HEK293 (cell line): ENCODE results near the gene C5AR2.

Source experiments
- EGR2 ChIP-seq: fragments of 450-650 bp; formaldehyde crosslinking; IDR thresholded peaks from 2 replicates; pipeline ENCODE4 v1.5.1; 2016; ENCODE audit warnings: low read depth, missing biosample characterization, missing genetic modification characterization
- IKZF3 ChIP-seq: fragments of 450-650 bp; IDR thresholded peaks from 2 replicates; pipeline ENCODE4 v1.5.0; 2018; ENCODE audit warnings: missing biosample characterization, mild to moderate bottlenecking, missing genetic modification characterization, moderate library complexity
- YY1 ChIP-seq: fragments of 450-650 bp; formaldehyde crosslinking; IDR thresholded peaks from 2 replicates; pipeline ENCODE4 v1.5.1; 2018; ENCODE audit warnings: missing biosample characterization, missing genetic modification characterization
- ZBTB17 ChIP-seq: fragments of 450-650 bp; formaldehyde crosslinking; IDR thresholded peaks from 2 replicates; pipeline ENCODE4 v1.5.1; 2016; ENCODE audit warnings: missing biosample characterization, missing genetic modification characterization
- ZBTB21 ChIP-seq: fragments of 450-650 bp; formaldehyde crosslinking; IDR thresholded peaks from 2 replicates; pipeline ENCODE4 v1.5.1; 2017; ENCODE audit warnings: missing biosample characterization, missing genetic modification characterization
- ZFP41 ChIP-seq: fragments of 450-650 bp; formaldehyde crosslinking; IDR thresholded peaks from 2 replicates; pipeline ENCODE4 v1.5.1; 2016; ENCODE audit warnings: missing biosample characterization, missing genetic modification characterization, borderline replicate concordance
- ZNF132 ChIP-seq: fragments of 450-650 bp; formaldehyde crosslinking; IDR thresholded peaks from 2 replicates; pipeline ENCODE4 v1.5.1; 2017; ENCODE audit warnings: missing biosample characterization, missing genetic modification characterization, borderline replicate concordance
- ZNF133 ChIP-seq: fragments of 450-650 bp; formaldehyde crosslinking; IDR thresholded peaks from 2 replicates; pipeline ENCODE4 v1.5.1; 2016; ENCODE audit warnings: missing biosample characterization, missing genetic modification characterization
- ZNF157 ChIP-seq: fragments of 450-650 bp; formaldehyde crosslinking; IDR thresholded peaks from 2 replicates; pipeline ENCODE4 v1.5.1; 2016; ENCODE audit warnings: missing biosample characterization, missing genetic modification characterization
- ZNF521 ChIP-seq: fragments of 450-650 bp; formaldehyde crosslinking; IDR thresholded peaks from 2 replicates; pipeline ENCODE4 v1.5.1; 2017; ENCODE audit warnings: missing biosample characterization, mild to moderate bottlenecking, missing genetic modification characterization
- ZNF596 ChIP-seq: fragments of 450-650 bp; IDR thresholded peaks from 2 replicates; pipeline ENCODE4 v1.5.0; 2018; ENCODE audit warnings: missing biosample characterization, mild to moderate bottlenecking, missing genetic modification characterization, moderate library complexity
- ZNF639 ChIP-seq: fragments of 450-650 bp; formaldehyde crosslinking; IDR thresholded peaks from 2 replicates; pipeline ENCODE4 v1.5.1; 2016; ENCODE audit warnings: missing biosample characterization, missing genetic modification characterization
- ZNF677 ChIP-seq: fragments of 450-650 bp; IDR thresholded peaks from 2 replicates; pipeline ENCODE4 v1.5.0; 2018; ENCODE audit warnings: missing biosample characterization, mild to moderate bottlenecking, missing genetic modification characterization, moderate library complexity
- ZNF777 ChIP-seq: fragments of 450-650 bp; formaldehyde crosslinking; IDR thresholded peaks from 2 replicates; pipeline ENCODE4 v1.5.1; 2017; ENCODE audit warnings: missing biosample characterization, missing genetic modification characterization, borderline replicate concordance
- TF ChIP-seq, protein P1 (sequence below): IDR thresholded peaks from 2 replicates; pipeline ENCODE4 v1.6.1; 2011; ENCODE audit warnings: mild to moderate bottlenecking, low read depth, low read length, borderline replicate concordance
- TF ChIP-seq, protein P2 (sequence below): fragments of 450-650 bp; formaldehyde crosslinking; IDR thresholded peaks from 2 replicates; pipeline ENCODE4 v1.5.1; 2016; ENCODE audit warnings: missing biosample characterization, missing genetic modification characterization
- TF ChIP-seq, protein P3 (sequence below): fragments of 450-650 bp; formaldehyde crosslinking; IDR thresholded peaks from 2 replicates; pipeline ENCODE4 v1.5.1; 2016; ENCODE audit warnings: missing biosample characterization, missing genetic modification characterization
- TF ChIP-seq, protein P4 (sequence below): fragments of 450-650 bp; IDR thresholded peaks from 2 replicates; pipeline ENCODE4 v1.5.1; 2018; ENCODE audit warnings: missing biosample characterization, mild to moderate bottlenecking, missing genetic modification characterization
- TF ChIP-seq, protein P5 (sequence below): fragments of 450-650 bp; formaldehyde crosslinking; IDR thresholded peaks from 2 replicates; pipeline ENCODE4 v1.5.1; 2016; ENCODE audit warnings: missing biosample characterization, missing genetic modification characterization, borderline replicate concordance
- TF ChIP-seq, protein P6 (sequence below): fragments of 450-650 bp; formaldehyde crosslinking; IDR thresholded peaks from 2 replicates; pipeline ENCODE4 v1.5.1; 2016; ENCODE audit warnings: missing biosample characterization, missing genetic modification characterization

C5AR2 gene

GRCh38 chr19:47310819-47311218, 21.2 kb upstream of the C5AR2 start (continued):
- TF ChIP-seq, protein P1, sequence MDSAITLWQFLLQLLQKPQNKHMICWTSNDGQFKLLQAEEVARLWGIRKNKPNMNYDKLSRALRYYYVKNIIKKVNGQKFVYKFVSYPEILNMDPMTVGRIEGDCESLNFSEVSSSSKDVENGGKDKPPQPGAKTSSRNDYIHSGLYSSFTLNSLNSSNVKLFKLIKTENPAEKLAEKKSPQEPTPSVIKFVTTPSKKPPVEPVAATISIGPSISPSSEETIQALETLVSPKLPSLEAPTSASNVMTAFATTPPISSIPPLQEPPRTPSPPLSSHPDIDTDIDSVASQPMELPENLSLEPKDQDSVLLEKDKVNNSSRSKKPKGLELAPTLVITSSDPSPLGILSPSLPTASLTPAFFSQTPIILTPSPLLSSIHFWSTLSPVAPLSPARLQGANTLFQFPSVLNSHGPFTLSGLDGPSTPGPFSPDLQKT = no peak
- TF ChIP-seq, protein P2, sequence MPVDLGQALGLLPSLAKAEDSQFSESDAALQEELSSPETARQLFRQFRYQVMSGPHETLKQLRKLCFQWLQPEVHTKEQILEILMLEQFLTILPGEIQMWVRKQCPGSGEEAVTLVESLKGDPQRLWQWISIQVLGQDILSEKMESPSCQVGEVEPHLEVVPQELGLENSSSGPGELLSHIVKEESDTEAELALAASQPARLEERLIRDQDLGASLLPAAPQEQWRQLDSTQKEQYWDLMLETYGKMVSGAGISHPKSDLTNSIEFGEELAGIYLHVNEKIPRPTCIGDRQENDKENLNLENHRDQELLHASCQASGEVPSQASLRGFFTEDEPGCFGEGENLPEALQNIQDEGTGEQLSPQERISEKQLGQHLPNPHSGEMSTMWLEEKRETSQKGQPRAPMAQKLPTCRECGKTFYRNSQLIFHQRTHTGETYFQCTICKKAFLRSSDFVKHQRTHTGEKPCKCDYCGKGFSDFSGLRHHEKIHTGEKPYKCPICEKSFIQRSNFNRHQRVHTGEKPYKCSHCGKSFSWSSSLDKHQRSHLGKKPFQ (tag by site-specific recombination) = no peak
- TF ChIP-seq, protein P3, sequence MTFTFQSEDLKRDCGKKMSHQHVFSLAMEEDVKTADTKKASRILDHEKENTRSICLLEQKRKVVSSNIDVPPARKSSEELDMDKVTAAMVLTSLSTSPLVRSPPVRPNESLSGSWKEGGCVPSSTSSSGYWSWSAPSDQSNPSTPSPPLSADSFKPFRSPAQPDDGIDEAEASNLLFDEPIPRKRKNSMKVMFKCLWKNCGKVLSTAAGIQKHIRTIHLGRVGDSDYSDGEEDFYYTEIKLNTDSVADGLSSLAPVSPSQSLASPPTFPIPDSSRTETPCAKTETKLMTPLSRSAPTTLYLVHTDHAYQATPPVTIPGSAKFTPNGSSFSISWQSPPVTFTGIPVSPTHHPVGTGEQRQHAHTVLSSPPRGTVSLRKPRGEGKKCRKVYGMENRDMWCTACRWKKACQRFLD (tag by site-specific recombination) = no peak
- TF ChIP-seq ZNF157 (tag by site-specific recombination) = 0 out of 2 replicates have a peak, but pooled peaks have one; percentile 11
- TF ChIP-seq ZNF132 (tag by site-specific recombination) = no peak
- no peak for TF ChIP-seq ZNF521 (tag by site-specific recombination)
- TF ChIP-seq ZNF677 = no peak
- no peak for TF ChIP-seq ZNF133 (tag by site-specific recombination)
- TF ChIP-seq, protein P4, sequence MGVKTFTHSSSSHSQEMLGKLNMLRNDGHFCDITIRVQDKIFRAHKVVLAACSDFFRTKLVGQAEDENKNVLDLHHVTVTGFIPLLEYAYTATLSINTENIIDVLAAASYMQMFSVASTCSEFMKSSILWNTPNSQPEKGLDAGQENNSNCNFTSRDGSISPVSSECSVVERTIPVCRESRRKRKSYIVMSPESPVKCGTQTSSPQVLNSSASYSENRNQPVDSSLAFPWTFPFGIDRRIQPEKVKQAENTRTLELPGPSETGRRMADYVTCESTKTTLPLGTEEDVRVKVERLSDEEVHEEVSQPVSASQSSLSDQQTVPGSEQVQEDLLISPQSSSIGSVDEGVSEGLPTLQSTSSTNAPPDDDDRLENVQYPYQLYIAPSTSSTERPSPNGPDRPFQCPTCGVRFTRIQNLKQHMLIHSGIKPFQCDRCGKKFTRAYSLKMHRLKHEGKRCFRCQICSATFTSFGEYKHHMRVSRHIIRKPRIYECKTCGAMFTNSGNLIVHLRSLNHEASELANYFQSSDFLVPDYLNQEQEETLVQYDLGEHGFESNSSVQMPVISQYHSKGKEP (tag by site-specific recombination) = peak; percentile 26; the same call in 1 of the 2 replicates
- TF ChIP-seq, protein P5, sequence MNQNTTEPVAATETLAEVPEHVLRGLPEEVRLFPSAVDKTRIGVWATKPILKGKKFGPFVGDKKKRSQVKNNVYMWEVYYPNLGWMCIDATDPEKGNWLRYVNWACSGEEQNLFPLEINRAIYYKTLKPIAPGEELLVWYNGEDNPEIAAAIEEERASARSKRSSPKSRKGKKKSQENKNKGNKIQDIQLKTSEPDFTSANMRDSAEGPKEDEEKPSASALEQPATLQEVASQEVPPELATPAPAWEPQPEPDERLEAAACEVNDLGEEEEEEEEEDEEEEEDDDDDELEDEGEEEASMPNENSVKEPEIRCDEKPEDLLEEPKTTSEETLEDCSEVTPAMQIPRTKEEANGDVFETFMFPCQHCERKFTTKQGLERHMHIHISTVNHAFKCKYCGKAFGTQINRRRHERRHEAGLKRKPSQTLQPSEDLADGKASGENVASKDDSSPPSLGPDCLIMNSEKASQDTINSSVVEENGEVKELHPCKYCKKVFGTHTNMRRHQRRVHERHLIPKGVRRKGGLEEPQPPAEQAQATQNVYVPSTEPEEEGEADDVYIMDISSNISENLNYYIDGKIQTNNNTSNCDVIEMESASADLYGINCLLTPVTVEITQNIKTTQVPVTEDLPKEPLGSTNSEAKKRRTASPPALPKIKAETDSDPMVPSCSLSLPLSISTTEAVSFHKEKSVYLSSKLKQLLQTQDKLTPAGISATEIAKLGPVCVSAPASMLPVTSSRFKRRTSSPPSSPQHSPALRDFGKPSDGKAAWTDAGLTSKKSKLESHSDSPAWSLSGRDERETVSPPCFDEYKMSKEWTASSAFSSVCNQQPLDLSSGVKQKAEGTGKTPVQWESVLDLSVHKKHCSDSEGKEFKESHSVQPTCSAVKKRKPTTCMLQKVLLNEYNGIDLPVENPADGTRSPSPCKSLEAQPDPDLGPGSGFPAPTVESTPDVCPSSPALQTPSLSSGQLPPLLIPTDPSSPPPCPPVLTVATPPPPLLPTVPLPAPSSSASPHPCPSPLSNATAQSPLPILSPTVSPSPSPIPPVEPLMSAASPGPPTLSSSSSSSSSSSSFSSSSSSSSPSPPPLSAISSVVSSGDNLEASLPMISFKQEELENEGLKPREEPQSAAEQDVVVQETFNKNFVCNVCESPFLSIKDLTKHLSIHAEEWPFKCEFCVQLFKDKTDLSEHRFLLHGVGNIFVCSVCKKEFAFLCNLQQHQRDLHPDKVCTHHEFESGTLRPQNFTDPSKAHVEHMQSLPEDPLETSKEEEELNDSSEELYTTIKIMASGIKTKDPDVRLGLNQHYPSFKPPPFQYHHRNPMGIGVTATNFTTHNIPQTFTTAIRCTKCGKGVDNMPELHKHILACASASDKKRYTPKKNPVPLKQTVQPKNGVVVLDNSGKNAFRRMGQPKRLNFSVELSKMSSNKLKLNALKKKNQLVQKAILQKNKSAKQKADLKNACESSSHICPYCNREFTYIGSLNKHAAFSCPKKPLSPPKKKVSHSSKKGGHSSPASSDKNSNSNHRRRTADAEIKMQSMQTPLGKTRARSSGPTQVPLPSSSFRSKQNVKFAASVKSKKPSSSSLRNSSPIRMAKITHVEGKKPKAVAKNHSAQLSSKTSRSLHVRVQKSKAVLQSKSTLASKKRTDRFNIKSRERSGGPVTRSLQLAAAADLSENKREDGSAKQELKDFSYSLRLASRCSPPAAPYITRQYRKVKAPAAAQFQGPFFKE (tag by site-specific recombination) = no peak
- TF ChIP-seq ZNF596 (tag by site-specific recombination) = no peak
- peak; percentile 61; the same call in 1 of the 2 replicates for TF ChIP-seq ZBTB21
- no peak for TF ChIP-seq EGR2
- no peak for TF ChIP-seq YY1
- peak; percentile 43; the same call in 1 of the 2 replicates for TF ChIP-seq ZBTB17 (tag by site-specific recombination)
- no peak for TF ChIP-seq ZNF777 (tag by site-specific recombination)
- TF ChIP-seq ZFP41 (tag by site-specific recombination) = no peak
- no peak for TF ChIP-seq ZNF639 (tag by site-specific recombination)
- TF ChIP-seq IKZF3 = peak; percentile 44; the same call in 1 of the 2 replicates
- TF ChIP-seq, protein P6, sequence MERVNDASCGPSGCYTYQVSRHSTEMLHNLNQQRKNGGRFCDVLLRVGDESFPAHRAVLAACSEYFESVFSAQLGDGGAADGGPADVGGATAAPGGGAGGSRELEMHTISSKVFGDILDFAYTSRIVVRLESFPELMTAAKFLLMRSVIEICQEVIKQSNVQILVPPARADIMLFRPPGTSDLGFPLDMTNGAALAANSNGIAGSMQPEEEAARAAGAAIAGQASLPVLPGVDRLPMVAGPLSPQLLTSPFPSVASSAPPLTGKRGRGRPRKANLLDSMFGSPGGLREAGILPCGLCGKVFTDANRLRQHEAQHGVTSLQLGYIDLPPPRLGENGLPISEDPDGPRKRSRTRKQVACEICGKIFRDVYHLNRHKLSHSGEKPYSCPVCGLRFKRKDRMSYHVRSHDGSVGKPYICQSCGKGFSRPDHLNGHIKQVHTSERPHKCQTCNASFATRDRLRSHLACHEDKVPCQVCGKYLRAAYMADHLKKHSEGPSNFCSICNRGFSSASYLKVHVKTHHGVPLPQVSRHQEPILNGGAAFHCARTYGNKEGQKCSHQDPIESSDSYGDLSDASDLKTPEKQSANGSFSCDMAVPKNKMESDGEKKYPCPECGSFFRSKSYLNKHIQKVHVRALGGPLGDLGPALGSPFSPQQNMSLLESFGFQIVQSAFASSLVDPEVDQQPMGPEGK (tag by site-specific recombination) = peak; percentile 32; the same call in 1 of the 2 replicates
